Measurements from ENCODE around the gene OR56A1. TPM values are rescaled to one million over a fixed set of nuclear protein-coding genes. Genes with fewer than 3 reads are reported as not detected.

OR56A1 gene
- total RNA-seq, 1 experiment from 2014 or later: not detected

DNA sequence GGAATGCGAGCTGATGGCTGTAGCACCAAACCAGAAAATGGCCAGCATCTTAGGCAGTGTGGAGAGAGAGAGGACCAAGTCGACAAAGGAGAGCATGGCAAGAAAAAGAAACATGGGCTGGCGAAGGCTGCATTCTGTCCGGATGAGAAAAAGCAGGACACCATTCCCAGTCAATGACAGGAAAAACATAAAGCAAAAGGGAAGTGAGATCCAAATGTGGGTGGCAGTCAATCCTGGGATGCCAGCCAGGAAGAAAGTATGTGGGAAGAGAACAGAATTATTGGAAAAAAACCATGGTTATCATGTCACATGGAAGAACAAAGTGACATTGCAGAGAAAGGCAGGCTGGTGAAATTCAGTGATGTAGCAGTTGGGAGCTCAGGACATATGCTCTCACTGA lies 36.9 kb upstream of the OR56A1 start:
- Histone ChIP-seq H4K20me1 (ENCODE audit: insufficient read depth) (no peaks in the 10 kb centered on the region), H2AFZ (no peak overlapping the region), H3K4me3 (no peak overlapping the region), H3K4me1 (replicated peaks; ENCODE audit: insufficient read depth) (no peaks in the 10 kb centered on the region), H3F3A (ENCODE audit: insufficient read depth, low read depth) (no peaks in the 10 kb centered on the region), H3K27me3 (ENCODE audit: insufficient read depth, low read depth) (no peaks in the 10 kb centered on the region), H3K27ac (no peak overlapping the region), H3K79me2 (ENCODE audit: low read depth) (no peaks in the 10 kb centered on the region), H3K9me3 (ENCODE audit: insufficient read depth, low read depth) (no peaks in the 10 kb centered on the region), H3K4me2 (no peak overlapping the region), H3K9me2 (ENCODE audit: insufficient read depth) (no peaks in the 10 kb centered on the region), H3K36me3 (ENCODE audit: low read depth) (no peaks in the 10 kb centered on the region)
- CTCF ChIA-PET: no interaction called here
- intact Hi-C loops (cut with micrococcal nuclease; ENCODE audit: unreplicated experiment): no loop called here
- no peak for TF ChIP-seq EZH2 (IDR thresholded peaks at IDR 0.05; ENCODE audit: low read depth)
- TF ChIP-seq, protein P1, sequence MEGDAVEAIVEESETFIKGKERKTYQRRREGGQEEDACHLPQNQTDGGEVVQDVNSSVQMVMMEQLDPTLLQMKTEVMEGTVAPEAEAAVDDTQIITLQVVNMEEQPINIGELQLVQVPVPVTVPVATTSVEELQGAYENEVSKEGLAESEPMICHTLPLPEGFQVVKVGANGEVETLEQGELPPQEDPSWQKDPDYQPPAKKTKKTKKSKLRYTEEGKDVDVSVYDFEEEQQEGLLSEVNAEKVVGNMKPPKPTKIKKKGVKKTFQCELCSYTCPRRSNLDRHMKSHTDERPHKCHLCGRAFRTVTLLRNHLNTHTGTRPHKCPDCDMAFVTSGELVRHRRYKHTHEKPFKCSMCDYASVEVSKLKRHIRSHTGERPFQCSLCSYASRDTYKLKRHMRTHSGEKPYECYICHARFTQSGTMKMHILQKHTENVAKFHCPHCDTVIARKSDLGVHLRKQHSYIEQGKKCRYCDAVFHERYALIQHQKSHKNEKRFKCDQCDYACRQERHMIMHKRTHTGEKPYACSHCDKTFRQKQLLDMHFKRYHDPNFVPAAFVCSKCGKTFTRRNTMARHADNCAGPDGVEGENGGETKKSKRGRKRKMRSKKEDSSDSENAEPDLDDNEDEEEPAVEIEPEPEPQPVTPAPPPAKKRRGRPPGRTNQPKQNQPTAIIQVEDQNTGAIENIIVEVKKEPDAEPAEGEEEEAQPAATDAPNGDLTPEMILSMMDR (conservative IDR thresholded peaks at IDR 0.05): no peak
- no TSS peak for BruUV-seq (replicated peaks)
- POLR2A ChIA-PET (ENCODE audit: unreplicated experiment): no interaction called here
- no peak for DNase-seq

DNA sequence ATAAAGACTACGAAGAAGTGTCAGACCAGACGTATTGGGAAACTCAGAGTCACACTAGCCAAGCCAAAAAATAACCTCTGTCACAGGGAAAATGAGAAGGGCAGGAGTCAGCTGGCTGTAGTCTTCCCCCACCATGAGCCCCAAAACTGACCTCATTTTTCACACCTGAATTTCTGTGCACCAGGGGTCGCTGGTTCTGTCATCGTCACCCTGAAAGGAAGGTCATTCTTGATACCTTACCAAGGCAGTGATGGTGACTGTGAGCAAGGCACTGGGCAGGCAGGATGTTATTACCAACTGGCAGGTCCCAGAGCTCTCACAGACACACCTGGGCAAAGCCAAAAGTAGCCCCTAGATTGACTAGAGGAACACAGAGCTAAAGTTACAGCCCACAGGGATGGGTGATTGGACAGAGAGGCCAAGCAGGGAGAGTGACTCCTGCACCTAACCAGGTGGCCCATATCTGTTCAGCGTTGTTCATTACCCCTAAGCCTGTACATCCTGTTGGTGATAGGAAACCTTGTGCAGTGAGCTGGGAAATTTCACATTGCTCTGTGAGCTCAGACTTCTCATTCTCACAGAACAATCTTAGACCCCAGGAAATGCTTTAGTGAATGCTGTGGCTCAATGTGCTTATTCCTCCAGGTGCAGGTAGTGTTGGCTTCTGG lies 32.3 kb upstream of the OR56A1 start:
- Histone ChIP-seq H3K9me2 (ENCODE audit: insufficient read depth) (no peaks in the 10 kb centered on the region), H2AFZ (no peak overlapping the region), H3K27me3 (ENCODE audit: insufficient read depth, low read depth) (0 out of 2 replicates have a peak, but pooled peaks cover 4% of the 10 kb centered on the region), H3K9me3 (ENCODE audit: insufficient read depth, low read depth) (no peaks in the 10 kb centered on the region), H3F3A (ENCODE audit: insufficient read depth, low read depth) (no peaks in the 10 kb centered on the region), H3K4me2 (no peak overlapping the region), H3K79me2 (ENCODE audit: low read depth) (no peaks in the 10 kb centered on the region), H3K27ac (no peak overlapping the region), H3K4me3 (no peak overlapping the region), H3K36me3 (ENCODE audit: low read depth) (no peaks in the 10 kb centered on the region), H4K20me1 (ENCODE audit: insufficient read depth) (no peaks in the 10 kb centered on the region), H3K4me1 (replicated peaks; ENCODE audit: insufficient read depth) (no peaks in the 10 kb centered on the region)
- POLR2A ChIA-PET (ENCODE audit: unreplicated experiment): interaction anchor here (0.6 kb wide), 1 partner anchor 284 kb away, joined by 4 read pairs; no protein-coding TSS in a partner anchor
- TF ChIP-seq, protein P1 (conservative IDR thresholded peaks at IDR 0.05): no peak
- TF ChIP-seq EZH2 (IDR thresholded peaks at IDR 0.05; ENCODE audit: low read depth): no peak
- DNase-seq: no peak
- intact Hi-C loops (cut with micrococcal nuclease; ENCODE audit: unreplicated experiment): no loop called here
- BruUV-seq (replicated peaks): no TSS peak
- CTCF ChIA-PET: no interaction called here

DNA sequence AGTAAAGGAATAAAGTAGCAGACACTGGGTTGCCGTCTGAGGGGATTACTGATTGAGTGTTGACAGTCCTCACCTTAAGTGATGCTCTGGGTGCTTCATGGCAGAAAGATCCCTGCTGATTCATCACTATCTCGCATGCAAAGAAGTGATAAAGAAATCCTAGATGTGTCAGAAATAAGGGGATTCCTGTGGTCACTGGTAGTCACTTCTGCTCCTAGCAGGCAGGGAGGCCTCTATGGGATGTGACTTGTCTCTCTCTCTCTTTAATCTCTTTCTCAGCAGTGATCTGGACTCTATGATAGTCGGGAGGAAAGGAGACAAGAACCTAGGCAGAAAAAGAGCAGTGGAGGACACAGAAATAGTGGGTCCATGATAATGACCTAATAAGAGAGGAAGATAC lies 30.9 kb upstream of the OR56A1 start:
- ChIA-PET POLR2A (ENCODE audit: unreplicated experiment) (no interaction called here), CTCF (no interaction called here)
- TF ChIP-seq, protein P1 (conservative IDR thresholded peaks at IDR 0.05): no peak
- no peak for TF ChIP-seq EZH2 (IDR thresholded peaks at IDR 0.05; ENCODE audit: low read depth)
- Histone ChIP-seq H3K9me3 (ENCODE audit: insufficient read depth, low read depth) (no peaks in the 10 kb centered on the region), H3K36me3 (ENCODE audit: low read depth) (no peaks in the 10 kb centered on the region), H3K79me2 (ENCODE audit: low read depth) (no peaks in the 10 kb centered on the region), H3K27ac (no peak overlapping the region), H3K27me3 (ENCODE audit: insufficient read depth, low read depth) (0 out of 2 replicates have a peak, but pooled peaks cover 4% of the 10 kb centered on the region), H3F3A (ENCODE audit: insufficient read depth, low read depth) (no peaks in the 10 kb centered on the region), H4K20me1 (ENCODE audit: insufficient read depth) (no peaks in the 10 kb centered on the region), H3K4me2 (no peak overlapping the region), H3K4me3 (no peak overlapping the region), H3K4me1 (replicated peaks; ENCODE audit: insufficient read depth) (no peaks in the 10 kb centered on the region), H2AFZ (no peak overlapping the region), H3K9me2 (ENCODE audit: insufficient read depth) (no peaks in the 10 kb centered on the region)
- BruUV-seq (replicated peaks): no TSS peak
- no peak for DNase-seq
- intact Hi-C loops (cut with micrococcal nuclease; ENCODE audit: unreplicated experiment): no loop called here
